ENCODE results near the gene DDT.
A peak's percentile ranks its signal among the peaks of the same experiment; 100 is the strongest.
"Not testable (repeated sequence)": the region's sequence is repeated elsewhere in the genome, so short reads cannot be mapped to it uniquely, and the experiment has no call there.

Gene DDT

DNA sequence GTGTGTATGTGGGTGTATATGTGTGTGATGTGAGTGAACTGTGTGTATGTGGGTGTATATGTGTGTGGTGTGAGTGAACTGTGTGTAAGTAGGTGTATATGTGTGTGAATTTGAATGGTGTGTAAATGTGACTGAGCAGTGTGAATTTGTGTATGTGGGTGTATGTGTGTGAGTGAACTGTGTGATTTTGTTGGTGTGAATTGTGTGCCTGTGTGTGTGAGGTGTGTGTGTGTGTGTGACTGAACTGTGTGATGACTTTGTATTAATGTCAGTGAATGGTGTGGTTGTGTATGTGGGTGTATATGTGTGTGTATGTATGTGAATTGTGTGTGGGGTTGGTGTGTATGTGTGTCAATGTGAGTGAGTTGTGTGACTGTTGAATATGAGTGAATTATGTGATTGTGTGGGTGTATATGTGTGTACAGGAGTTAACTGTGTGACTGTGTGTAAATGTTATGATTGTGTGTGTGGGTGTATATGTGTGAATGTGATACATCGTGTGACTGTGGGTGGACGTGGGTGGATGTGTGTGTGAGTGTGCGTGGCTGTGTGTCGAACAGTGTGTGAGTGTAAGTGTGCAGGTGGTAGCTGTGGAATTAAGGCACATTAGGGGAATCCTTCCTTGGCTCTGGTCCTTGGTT, 12.4 kb upstream of the DDT start:
- not testable (repeated sequence) for DNase-seq

DNA sequence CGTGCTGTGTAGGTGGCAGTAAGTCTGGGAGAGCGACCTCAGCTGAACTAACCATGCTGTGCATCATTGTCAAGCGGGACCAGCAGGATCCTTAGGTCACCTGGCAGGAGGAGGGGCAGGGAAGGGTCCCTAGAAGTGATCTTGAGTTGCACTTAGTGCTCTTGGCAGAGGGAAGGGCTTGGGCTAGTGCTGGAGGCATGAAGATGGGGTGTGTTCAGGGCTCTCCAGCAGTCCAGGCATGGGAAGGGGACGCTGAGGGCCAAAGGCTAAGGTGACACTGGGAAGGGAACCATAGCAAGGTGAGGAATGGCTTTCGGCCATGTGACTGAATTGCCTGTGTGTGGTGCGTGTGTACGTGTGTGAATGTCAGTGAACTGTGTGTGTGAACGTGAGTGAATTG, 11.8 kb upstream of the DDT start:
- not testable (repeated sequence) for DNase-seq

DNA sequence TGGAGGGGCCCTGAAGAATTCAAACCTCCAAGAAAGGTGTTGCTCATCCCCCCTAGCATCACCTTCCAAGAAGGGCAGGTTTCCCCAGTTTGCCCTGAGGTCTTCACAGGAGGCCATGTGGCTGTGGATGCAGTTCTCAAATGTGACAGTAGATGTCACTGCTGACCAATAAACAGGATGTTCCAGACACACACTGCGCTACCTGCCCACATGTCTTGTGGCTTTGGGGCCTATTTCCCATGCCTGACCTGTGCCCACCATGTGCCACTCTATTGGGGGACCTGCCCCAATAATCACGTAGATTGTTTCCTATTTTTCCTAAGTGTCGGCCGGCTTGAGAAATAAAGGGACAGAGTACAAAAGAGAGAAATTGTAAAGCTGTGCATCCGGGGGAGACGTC, 10.2 kb upstream of the DDT start:
- DNase-seq, result peak in 1 of 2 experiments; percentile 2

DNA sequence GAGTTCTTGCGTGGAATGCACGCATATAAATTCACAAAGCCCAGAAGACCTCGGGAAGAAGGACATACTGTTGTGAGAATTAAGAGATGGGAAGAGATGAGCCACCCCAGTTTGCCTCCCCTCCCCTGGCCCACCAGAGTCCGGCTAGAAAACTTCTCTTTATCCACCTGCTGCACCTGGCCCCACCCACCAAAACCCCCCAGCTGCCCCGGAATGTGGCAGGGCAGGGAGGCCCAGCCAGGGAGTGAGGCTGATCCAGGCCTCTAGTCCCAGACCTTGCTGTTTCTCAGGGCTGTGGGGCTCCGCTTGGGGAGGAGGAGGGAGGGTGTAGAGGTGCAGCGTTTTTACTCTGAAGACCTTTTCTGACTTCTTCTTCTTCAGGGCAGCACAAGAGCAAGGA, 6.3 kb upstream of the DDT start:
- DNase-seq, result not testable (repeated sequence)

DNA sequence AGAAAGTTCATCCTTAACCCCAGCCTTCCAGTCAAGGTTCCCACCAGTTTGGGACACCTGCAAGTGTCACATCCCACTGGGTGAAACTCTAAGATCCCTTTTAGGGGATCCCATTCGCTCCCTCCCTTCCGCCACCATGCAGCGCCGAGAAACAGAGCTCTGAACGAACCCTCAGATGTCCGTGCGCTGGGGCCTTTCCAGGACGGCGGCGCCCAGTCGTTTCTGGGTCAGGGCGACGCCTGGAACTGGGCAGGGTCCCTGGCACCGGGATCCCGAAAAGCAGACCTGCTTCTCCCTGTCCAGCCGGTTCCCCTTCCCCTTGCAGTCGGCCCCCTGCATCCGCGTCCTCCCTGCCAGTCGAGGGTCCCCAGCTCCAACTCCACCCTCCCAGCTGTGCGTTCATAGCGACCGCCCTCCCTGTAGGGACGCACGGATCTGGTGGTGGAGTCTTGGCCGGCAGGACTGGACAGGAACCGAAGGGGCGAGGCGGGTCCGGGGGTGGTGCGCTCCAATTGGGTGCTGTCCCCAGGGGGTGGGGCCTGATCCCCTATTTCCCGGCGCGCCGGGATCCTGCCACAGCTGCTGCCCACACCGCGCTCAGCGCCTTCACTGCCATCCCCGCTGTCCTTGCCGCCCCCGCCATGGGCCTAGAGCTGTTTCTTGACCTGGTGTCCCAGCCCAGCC, 5.5 kb upstream of the DDT start, which contains the start of gene GSTT2:
GSTT2 (plus strand) TSS at position 578 of the 684 bp plus-strand sequence.
- DNase-seq, result not testable (repeated sequence)

DNA sequence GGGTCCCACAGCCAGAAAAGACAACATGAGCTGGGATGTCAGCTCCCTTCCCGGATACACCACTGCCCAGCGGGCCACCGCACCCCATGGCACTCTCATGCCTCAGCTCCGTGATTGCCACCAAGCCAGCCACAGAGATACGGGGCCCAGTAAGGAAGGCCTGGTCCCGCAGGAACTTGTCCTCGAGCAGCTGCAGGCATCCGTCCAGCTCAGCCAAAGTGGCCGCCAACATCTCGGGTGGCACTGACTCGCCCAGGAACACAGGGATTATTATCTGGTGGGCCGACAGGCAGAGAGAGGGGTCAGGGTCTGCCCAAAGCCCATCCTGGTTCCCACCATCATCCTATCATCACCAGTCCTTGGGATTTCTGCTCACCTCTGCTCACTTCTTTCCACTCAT, 3.1 kb upstream of the DDT start:
- not testable (repeated sequence) for DNase-seq

DNA sequence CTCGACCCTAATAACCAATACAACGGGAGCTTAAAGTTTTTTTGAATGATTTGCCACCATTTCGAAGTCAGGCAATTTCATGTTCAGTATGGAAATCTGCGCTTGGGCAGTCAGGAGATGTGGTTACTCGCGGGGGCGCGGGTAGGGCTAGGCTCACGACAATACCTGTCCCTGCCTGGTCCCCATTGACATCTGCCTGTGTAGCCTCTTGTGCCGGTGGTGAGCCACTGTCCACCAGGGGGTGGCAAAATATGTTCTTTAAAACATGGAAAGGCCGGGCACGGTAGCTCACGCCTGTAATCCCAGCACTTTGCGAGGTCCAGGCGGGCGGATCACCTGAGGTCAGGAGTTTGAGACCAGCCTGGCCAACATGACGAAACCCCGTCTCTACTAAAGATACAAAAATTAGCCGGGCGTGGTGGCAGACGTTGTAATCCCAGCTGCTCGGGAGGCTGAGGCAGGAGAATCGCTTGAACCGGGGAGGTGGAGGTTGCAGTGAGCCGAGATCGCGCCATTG, 653 bp upstream of the DDT start:
- not testable (repeated sequence) for DNase-seq

DNA sequence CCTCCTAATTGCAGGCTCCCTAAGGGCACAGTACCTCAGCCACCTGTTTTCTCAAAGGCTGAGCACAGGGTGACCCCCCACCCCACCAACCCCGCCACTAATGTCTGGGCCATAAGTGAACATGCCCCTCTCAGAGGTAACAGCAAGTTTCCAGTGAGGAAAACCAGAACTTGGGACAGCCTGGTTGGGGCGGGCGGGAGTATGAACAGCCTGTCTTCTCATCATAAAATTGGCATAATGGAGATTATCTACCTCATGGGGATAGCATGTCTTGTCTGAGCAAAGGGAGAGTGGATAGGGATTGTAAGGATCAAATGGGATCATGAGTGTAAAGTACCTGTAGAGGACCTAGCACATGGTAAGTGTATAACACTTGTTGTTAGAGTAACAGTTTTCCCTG, 2.3 kb downstream of the DDT start:
- not testable (repeated sequence) for DNase-seq

DNA sequence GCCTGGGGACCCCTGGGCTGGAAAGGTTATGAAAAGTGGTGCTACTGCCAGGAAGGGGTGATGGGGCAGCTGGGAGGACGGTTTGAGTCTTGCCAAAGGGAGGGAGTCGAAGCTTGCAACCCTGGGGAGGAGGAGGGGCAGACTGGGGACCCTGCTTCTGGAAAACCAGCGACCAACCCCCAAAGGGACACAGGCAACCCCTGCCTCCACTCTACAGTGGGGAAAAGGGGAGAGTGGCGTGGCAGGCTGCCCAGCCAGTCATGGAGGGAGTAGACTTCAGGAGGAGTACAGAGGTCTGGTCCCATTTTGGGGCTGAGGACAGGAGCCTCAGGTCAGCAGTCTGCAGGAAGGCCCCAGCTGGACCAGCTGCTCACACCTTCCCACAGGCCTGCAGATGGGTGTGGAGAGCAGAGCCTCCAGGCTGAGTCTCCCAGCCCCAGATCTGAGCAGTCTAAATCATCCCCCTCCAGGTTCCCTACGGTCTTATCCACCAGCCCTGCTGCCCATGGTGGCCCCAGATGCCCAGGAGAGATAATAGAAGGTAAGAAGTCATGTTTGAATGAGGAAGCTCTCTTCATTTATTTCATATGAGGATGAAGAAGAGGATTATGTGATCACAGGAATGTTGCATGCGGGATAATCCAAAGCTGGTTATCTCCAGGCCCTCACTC, 3.3 kb downstream of the DDT start:
- DNase-seq, result no peak

DNA sequence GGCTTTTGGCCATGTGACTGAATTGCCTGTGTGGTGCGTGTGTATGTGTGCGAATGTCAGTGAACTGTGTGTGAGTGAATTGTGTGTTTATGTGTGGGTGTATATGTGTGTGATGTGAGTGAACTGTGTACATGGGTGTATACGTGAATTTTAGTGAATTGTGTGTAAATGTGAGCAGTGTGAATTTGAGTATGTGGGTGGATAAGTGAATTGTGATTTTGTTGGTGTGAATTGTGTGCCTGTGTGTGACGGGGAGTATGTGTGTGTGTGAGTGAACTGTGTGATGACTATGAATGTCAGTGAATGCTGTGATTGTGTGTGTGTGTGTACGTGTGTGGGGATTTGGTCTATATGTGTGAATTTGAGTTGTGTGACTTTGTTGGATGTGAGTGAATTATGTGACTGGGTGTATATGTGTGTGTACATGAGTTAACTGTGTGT, 4.0 kb downstream of the DDT start:
- no peak for DNase-seq

DNA sequence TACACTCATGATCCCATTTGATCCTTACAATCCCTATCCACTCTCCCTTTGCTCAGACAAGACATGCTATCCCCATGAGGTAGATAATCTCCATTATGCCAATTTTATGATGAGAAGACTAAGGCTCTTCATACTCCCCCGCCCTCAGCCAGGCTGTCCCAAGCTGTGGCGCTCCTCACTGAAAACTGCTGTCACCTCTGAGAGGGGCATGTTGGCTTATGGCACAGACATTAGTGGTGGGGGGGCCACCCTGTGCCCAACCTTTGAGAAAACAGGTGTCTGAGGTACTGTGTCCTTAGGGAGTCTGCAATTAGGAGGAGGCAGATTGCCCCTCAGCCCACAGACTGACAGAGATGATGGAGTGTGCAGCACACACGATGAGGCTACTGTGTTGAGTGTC, 5.2 kb downstream of the DDT start:
- no peak for DNase-seq

DNA sequence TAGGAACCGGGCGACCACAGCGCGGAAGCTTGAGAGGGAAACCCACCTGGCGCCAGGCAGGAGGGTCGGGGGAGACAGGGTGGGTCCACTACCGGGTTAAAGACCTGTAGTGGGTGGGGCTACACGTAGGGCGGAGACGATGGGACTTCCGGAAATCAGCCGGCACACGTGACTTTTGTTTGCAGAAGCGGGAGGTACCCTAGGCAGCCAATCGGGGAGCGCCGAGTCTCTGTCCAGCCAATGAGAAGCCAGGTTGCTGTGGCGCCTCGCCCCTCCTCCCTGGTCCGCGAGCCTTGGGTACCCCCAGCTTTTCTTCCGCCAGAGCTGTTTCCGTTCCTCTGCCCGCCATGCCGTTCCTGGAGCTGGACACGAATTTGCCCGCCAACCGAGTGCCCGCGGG, 7.7 kb downstream of the DDT start, which contains the start of gene DDTL:
DDTL (plus strand) TSS at position 321 of the 400 bp plus-strand sequence; CDS start at position 348, 27 bp downstream.
- DNase-seq, result not testable (repeated sequence)

DNA sequence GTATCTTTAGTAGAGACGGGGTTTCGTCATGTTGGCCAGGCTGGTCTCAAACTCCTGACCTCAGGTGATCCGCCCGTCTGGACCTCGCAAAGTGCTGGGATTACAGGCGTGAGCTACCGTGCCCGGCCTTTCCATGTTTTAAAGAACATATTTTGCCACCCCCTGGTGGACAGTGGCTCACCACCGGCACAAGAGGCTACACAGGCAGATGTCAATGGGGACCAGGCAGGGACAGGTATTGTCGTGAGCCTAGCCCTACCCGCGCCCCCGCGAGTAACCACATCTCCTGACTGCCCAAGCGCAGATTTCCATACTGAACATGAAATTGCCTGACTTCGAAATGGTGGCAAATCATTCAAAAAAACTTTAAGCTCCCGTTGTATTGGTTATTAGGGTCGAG, 8.1 kb downstream of the DDT start:
- not testable (repeated sequence) for DNase-seq

DNA sequence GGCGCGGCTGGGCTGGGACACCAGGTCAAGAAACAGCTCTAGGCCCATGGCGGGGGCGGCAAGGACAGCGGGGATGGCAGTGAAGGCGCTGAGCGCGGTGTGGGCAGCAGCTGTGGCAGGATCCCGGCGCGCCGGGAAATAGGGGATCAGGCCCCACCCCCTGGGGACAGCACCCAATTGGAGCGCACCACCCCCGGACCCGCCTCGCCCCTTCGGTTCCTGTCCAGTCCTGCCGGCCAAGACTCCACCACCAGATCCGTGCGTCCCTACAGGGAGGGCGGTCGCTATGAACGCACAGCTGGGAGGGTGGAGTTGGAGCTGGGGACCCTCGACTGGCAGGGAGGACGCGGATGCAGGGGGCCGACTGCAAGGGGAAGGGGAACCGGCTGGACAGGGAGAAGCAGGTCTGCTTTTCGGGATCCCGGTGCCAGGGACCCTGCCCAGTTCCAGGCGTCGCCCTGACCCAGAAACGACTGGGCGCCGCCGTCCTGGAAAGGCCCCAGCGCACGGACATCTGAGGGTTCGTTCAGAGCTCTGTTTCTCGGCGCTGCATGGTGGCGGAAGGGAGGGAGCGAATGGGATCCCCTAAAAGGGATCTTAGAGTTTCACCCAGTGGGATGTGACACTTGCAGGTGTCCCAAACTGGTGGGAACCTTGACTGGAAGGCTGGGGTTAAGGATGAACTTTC, 13.0 kb downstream of the DDT start, which contains the start of gene GSTT2B:
GSTT2B (minus strand) TSS at position 112 of the 688 bp plus-strand sequence; CDS start at position 48, 64 bp downstream.
- DNase-seq, result not testable (repeated sequence)

DNA sequence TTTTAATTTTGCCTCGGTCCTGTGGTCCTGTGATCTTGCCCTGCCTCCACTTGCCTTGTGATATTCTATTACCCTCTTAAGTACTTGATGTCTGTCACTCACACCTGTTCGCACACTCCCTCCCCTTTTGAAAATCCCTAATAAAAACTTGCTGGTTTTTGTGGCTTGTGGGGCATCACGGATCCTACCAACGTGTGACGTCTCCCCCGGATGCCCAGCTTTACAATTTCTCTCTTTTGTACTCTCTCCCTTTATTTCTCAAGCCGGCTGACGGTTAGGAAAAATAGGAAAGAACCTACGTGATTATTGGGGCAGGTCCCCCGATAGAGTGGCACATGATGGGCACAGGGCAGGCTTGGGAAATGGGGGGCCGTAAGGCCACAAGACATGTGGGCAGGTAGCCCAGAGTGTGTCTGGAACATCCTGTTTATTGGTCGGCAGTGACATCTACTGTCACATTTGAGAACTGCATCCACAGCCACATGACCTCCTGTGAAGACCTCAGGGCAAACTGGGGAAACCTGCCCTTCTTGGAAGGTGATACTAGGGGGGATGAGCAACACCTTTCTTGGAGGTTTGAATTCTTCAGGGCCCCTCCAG, 17.8 kb downstream of the DDT start:
- peak in 1 of 2 experiments; percentile 35 for DNase-seq

DNA sequence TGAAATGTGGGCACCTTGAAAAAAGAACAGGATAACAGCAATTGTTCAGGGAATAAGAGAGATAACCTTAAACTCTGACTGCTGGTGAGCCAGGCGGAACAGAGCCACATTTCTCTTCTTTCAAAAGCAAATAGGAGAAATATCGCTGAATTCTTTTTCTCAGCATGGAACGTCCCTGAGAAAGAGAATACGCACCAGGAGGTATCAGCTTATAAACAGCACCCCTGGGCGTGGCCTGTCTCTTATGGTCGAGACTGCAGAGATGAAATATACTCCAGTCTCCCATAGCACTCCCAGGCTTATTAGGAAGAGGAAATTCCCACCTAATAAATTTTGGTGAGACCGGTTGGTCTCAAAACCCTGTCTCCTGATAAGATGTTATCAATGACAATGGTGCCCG, 18.4 kb downstream of the DDT start:
- DNase-seq, result not testable (repeated sequence)

DNA sequence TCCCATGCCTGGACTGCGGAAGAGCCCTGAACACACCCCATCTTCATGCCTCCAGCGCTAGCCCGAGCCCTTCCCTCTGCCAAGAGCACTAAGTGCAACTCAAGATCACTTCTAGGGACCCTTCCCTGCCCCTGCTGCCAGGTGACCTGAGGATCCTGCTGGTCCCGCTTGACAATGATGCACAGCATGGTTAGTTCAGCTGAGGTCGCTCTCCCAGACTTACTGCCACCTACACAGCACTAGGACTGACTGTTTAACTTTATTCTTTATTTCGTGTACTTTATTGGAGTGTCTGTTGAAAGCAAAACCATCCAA, 19.3 kb downstream of the DDT start:
- DNase-seq, result not testable (repeated sequence)

DNA sequence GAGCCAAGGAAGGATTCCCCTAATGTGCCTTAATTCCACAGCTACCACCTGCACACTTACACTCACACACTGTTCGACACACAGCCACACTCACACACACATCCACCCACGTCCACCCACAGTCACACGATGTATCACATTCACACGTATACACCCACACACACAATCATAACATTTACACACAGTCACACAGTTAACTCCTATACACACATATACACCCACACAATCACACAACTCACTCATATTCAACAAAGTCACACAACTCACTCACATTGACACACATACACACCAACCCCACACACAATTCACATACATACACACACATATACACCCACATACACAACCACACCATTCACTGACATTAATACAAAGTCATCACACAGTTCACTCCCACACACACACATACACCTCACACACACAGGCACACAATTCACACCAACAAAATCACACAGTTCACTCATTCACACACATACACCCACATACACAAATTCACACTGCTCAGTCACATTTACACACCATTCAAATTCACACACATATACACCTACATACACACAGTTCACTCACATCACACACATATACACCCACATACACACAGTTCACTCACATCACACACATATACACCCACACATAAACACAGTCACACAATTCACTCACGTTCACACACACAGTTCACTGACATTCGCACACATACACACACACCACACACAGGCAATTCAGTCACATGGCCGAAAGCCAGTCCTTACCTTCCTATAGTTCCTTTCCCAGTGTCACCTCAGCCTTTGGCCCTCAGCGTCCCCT, 19.8 kb downstream of the DDT start:
- DNase-seq, result not testable (repeated sequence)

DNA sequence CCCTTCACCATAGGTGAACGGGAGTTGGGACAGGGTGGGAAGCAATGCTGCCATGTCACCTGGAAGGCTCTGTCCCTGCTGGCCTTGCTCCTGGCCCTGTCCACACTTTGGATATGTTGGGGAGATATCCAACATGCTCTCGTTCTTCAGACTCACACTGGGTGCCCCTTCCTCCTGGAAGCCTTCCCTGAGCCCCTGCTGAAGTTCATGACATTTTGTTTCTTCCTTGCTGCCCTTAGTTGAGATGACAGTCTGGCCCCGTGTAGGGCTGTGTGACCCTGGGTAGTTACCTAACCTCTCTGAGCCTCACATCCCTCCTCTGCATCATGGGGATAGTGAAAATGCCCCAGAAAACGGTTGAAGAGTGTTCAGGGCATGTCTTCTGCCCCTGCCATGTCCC, 20.8 kb downstream of the DDT start:
- DNase-seq, result not testable (repeated sequence)

DNA sequence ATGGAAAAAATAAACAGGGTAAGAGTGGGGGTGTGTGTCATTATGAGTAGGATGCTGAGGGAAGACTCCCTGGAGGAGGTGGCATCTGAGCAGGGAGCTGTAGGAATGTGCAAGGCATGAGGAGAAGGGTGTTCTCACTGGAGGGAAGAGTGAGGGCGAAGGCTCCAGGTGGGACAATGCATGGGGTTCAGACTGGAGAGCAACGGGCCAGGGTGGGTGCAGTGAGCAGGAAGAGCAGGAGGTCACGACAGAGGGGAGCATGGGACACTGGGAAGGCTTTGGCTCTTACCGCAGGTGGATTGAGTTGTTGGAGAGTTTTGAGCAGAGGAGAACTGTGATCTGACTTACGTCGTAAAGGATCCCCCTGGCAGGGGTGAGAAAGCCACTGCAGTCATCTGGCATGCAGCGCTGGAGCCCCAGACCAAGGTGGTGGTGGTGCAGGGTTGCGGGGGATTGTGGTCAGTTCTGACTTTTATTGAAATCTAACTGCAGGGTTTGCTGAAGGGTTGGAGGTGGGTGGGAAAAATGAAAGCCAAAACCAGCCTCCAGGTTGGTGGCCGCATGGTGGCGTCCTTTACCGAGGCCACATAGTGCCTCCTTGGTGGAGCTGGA, 21.3 kb downstream of the DDT start:
- not testable (repeated sequence) for DNase-seq

DNA sequence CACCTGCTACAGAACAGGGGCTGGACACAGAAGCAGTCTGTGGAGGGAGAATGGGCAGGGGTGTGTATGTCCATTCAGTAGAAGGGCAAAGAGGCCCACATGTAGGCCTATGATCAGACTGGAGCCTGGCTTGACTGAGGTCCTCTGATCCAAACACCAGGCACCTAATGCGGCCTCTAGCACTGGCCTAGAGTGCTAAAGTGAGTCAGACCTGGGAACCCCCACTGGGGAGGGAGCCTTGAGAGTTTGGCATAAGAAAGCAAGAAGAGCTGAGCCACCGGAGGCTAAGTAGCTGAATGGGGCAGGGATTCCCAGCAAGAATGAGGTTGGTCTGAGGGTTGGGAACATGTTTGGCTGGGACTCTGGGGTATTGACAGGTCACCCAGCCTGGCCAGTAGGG, 22.9 kb downstream of the DDT start:
- DNase-seq, result not testable (repeated sequence)

Data from SW 1271 (cell line).